Fibroblast of pulmonary artery (primary cell): ENCODE data around the gene FGF2.

Experiments
- DNase-seq: peaks from one replicate; pipeline ENCODE4 v3.0.0-alpha.2; 2010; ENCODE audit warnings: low read depth
- H3K4me3 ChIP-seq: replicated peaks from 2 replicates; pipeline ENCODE4 v1.5.1; 2011; ENCODE audit warnings: low read depth, mild to moderate bottlenecking, control low read depth, low read length, moderate library complexity
- CTCF ChIP-seq: IDR thresholded peaks from 2 replicates; pipeline ENCODE4 v1.5.1; 2011; ENCODE audit warnings: mild to moderate bottlenecking, control low read depth, low read length, inconsistent platforms; ENCODE audit errors: missing control alignments

FGF2 gene

GRCh38 chr4:122890147-122890795 is 63.6 kb downstream of the FGF2 start:
- no peak for TF ChIP-seq CTCF
- DNase-seq = peak; percentile 72
- no peak overlapping the region for H3K4me3 ChIP-seq

GRCh38 chr4:122894827-122895226 is 68.2 kb downstream of the FGF2 start:
- DNase-seq = no peak
- no peak for TF ChIP-seq CTCF
- no peak overlapping the region for H3K4me3 ChIP-seq

- DNase-seq = no peak
- no peak for TF ChIP-seq CTCF
- H3K4me3 ChIP-seq = no peak overlapping the region
Observed at GRCh38 chr4:122895336-122895995, 68.8 kb downstream of the FGF2 start.

- TF ChIP-seq CTCF = no peak
- no peak for DNase-seq
- H3K4me3 ChIP-seq = no peak overlapping the region
Observed at GRCh38 chr4:122896270-122896669, 69.6 kb downstream of the FGF2 start.

GRCh38 chr4:122898370-122899150 is 71.9 kb downstream of the FGF2 start:
- no peak overlapping the region for H3K4me3 ChIP-seq
- no peak for TF ChIP-seq CTCF
- DNase-seq = peak; percentile 91

- H3K4me3 ChIP-seq = no peak overlapping the region
- no peak for DNase-seq
- no peak for TF ChIP-seq CTCF
Observed at GRCh38 chr4:122899682-122900081, 73.1 kb downstream of the FGF2 start.
